GM12891 (cell line): ENCODE results near the gene RAB24.
A peak's percentile ranks its signal among the peaks of the same experiment; 100 is the strongest.

ENCODE experiments used
- DNase-seq: peaks from one replicate; pipeline ENCODE4 v3.0.0; 2011; ENCODE audit warnings: low spot score; ENCODE audit not compliant: insufficient read length
- FAIRE-seq: peaks from 2 replicates; lab custom pipeline; 2011; peaks lifted over from hg19 to GRCh38; lab: Jason Lieb, UNC
- PAX5 ChIP-seq: IDR thresholded peaks from 2 replicates; pipeline ENCODE4 v1.6.1; 2011; ENCODE audit warnings: low read length, moderate library complexity, mild to moderate bottlenecking; ENCODE audit not compliant: insufficient read depth, severe bottlenecking
- POLR2A ChIP-seq: IDR thresholded peaks from 2 replicates; pipeline ENCODE4 v1.6.1; 2011; ENCODE audit warnings: low read depth, low read length, control low read depth
- POLR2AphosphoS5 ChIP-seq: IDR thresholded peaks from 2 replicates; pipeline ENCODE4 v1.6.1; 2011; ENCODE audit warnings: low read depth, low read length, control low read depth
- POU2F2 ChIP-seq: IDR thresholded peaks from 2 replicates; pipeline ENCODE4 v1.6.1; 2011; ENCODE audit warnings: low read depth, mild to moderate bottlenecking, control low read depth, low read length, moderate library complexity
- SPI1 ChIP-seq: IDR thresholded peaks from 2 replicates; pipeline ENCODE4 v1.6.1; 2011; ENCODE audit warnings: low read depth, low read length, control low read depth
- TAF1 ChIP-seq: IDR thresholded peaks from 2 replicates; pipeline ENCODE4 v1.6.1; 2011; ENCODE audit warnings: low read depth, low read length, control low read depth

The RAB24 gene

DNA sequence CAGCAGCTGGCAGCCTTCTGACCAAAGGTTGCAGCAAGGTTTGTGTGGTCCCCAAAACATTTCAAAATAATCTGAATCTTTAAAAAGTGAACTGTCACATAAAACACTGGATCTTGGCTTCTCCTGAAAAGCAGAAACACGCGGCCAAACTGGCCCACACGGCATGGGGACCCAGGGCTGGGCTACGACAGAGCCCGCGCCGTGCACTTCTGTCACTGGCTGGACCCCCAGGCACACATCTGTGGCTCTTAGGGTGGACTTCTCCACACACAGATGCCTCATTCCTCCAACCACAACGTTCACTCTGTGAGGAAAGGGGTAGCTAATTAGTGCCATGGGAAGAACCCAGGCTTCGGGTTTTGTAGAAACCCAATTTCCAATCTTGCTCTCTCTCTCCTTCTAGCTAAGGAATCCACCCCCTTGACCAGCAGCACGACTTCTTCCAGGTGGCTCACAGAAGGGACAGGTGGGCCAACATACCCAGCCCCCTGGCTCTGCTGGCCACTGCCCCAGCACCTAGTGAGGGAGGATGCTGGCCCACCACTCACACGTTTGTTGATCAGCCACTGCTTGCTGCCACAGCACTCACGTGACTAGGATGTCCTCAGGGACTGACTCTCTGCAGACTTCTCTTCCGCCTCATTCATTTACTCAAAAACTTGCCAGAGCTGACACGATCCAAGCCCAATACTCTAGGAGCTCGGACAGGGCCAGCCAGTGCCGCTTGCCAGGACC, 30.1 kb upstream of the RAB24 start:
- DNase-seq (no peak), FAIRE-seq (no peak)
- TF ChIP-seq SPI1: no peak
- TF ChIP-seq POLR2AphosphoS5: no peak
- no peak for TF ChIP-seq TAF1
- no peak for TF ChIP-seq PAX5

DNA sequence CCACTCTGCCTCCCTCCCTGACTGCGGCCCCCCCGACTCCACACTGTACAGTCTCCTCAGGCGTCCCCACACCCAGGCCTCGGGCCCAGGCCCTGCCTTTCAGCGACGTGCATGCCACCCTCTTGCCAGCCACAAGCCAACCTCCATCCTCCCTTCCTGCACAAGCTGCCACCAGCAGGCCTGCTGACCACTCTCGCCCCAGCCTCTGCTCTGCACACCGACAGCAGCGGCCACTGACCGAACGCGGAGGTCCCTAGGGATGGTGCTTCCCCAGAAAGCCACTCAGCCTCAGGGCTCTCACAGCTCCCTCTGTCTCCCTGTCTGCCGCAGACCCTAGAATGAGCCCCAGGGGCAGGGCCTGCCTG, 29.4 kb upstream of the RAB24 start:
- FAIRE-seq: no peak
- DNase-seq: no peak
- TF ChIP-seq POLR2AphosphoS5 (no peak), TAF1 (no peak), POLR2A (no peak), SPI1 (no peak)

DNA sequence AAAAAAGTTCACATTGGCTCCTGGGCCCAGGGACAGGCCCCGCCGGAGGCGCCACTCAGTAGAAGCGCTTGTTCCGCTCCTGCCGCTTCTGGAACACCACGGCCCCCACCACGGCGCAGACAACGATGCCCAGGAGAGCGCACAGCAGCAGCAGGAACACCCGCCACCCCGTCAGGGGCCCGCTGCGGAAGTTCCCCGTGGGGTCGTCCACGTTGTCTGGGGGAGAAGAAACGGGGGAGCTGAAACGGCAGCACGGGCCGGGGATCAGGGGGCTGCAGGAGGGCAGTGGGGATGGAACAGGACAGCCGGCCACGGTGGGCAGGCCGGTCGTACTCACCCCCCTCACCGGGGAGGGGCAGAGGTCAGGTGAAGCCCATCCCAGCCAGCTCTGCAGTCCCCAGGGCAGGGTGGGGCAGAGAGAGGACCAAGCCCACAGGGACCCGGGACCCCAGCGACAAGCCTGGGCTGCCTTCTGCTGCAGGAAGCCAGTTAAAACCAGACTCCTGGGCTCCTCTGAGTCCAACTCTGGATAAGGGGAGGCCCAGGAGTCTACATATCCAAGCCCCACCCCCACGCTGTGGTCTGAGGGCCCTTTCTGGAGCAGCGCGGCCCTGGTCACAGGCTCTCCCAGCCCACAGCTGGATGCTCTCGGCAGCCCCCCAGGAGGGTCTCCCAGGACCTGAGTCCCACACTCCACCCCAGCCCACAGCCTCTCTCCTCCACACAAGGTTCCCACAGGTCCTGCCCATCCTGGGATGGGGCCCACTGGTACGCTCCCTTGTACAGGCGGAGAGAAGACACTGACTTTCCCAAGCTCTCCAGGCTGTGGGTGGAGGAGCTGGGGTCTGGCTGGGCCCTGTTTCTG, 28.7 kb upstream of the RAB24 start:
- TF ChIP-seq SPI1 (no peak), PAX5 (no peak), TAF1 (no peak), POU2F2 (no peak), POLR2A (no peak), POLR2AphosphoS5 (no peak)
- FAIRE-seq: no peak
- DNase-seq: no peak

DNA sequence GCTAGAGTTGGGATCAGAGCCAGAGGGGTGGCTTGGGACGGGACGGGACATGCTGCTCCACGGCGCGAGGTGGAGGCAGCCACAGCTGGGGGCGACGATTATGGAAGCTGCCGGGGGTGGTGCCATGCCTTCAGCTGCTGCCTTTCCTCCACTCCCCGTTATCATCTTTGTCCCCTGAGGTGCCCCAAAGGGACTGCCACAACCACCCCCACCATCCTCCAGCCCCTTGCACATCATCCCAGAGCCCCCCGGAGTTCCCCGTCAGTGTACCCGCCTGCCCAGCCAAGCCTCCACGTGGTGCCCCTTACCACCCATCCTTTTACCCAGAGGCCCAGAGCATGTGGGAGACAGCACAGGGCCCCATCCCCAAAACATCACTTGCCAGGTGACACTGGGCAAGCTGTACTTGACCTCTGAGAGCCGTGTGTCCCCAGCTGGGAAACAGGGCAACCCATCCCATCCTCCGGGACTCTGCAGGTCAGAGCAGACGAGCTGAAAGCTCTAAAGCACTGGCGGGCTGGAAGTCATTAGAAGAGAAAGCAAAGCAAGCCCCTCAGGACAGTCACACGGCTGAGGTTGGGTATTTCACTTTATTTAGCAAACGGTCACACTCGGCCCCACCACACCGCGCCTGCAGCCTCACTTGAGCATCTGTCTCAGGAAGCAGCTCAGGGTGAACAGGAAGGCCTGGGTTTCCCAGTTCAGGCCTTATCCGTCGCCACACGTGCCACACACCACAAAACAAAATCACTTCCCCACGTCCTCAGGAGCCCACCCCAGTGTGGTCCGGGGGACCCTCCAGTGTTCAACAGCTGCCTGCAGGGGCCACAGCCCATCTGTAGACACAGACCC, 27.7 kb upstream of the RAB24 start:
- FAIRE-seq (no peak), DNase-seq (no peak)
- TF ChIP-seq SPI1: no peak; the same call in 1 of the 2 replicates
- TF ChIP-seq POLR2AphosphoS5: 0 out of 2 replicates have a peak, but pooled peaks have one; percentile 2
- TF ChIP-seq PAX5: no peak

DNA sequence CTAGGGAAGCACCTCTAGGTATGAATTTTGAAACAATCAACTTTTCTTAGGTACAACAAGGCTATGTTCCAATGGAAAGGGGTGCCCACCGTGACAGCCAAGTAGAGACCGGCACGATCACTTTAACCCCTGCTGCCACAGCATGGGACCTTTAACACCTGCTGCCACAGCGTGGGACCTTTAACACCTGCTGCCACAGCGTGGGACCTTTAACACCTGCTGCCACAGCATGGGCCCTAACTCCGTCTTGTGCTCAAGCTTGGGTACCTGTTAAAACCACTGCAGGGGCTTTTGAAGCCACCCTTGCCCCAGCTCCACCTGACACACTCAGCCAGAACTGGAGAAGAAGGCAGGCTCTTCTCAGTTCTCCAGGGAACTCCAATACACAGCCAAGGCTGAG, 26.4 kb upstream of the RAB24 start:
- no peak for DNase-seq
- no peak for FAIRE-seq
- no peak for TF ChIP-seq POU2F2
- TF ChIP-seq POLR2A: 0 out of 2 replicates have a peak, but pooled peaks have one; percentile 40

DNA sequence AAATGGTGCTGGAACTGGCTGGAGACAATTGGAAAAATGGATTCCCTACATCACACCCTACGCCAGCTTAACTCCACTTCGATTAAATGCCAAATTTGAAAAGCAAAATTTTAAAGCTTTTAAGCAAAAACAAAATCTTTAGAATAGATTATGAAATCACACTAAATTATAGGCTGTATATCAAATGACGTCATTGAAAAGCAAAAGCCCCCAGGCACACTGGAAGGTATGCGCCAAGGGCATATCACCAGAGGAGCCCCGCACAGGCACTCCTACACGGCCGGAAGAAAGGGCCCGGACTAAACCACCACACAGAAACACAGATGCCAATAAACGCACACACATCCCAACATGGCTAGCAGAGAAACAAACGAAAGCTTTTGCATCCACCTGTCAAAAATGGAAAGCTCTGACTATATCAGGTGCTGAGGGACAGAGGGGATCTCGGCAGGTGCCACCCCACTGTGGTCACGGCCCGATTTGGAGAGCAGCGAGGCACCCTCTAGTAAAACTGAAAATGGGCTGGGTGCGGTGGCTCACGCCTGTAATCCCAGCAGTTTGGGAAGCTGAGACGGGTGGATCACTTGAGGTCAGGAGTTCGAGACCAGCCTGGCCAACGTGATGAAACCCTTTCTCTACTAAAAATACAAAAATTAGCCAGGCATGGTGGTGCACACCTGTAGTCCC, 25.2 kb upstream of the RAB24 start:
- FAIRE-seq (no peak), DNase-seq (no peak)
- TF ChIP-seq POU2F2 (no peak), SPI1 (no peak), POLR2AphosphoS5 (no peak), POLR2A (no peak)

DNA sequence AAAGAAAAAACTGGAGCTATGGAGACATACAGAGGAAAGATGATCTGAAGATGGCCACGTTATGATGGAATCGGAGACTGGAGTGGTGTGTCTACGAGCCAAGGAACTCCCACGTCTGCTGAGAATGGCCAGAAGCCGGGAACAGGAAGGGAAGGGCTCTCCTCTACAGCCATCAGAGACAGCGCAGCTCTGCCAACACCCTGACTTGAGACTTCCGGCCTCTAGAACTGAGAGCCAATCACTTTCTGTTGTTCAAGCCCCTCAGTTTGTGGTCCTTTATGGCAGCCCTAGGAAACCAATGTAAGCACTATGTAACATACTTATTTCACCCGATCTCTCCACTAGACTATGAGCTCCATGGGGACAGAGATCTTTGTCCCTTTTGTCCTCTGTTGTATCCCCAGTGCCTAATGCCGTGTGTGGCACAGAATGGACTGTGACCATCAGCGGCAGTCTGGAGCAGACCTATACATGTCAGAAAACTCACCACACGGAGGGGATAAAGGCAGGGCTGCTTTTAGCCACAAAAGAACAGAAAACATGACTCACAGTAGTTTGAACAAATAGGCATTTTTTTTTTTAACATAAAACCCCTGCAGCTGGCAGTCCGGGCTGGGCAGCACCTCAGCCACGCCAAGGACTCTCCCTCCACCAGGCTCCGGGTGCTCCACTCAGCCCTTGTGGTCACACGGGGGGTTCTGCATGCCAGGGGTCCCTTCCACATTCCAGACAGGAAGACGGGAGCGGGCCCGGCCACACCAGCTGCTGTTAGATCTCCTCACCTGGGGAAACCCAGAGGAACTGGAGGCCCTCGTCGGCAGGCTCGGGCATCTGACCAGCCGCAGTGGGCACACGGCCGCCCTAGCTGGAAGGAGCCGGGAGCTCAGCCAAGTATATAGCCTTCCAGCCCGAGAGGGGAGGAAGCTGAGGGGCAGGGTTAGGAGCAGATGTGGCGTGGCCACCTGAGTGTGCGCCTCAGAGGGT, 24.3 kb upstream of the RAB24 start:
- DNase-seq (no peak), FAIRE-seq (peak; percentile 81)
- no peak for TF ChIP-seq SPI1
- no peak for TF ChIP-seq POLR2AphosphoS5
- no peak for TF ChIP-seq POLR2A
- no peak for TF ChIP-seq TAF1
- TF ChIP-seq POU2F2: no peak
- no peak for TF ChIP-seq PAX5

DNA sequence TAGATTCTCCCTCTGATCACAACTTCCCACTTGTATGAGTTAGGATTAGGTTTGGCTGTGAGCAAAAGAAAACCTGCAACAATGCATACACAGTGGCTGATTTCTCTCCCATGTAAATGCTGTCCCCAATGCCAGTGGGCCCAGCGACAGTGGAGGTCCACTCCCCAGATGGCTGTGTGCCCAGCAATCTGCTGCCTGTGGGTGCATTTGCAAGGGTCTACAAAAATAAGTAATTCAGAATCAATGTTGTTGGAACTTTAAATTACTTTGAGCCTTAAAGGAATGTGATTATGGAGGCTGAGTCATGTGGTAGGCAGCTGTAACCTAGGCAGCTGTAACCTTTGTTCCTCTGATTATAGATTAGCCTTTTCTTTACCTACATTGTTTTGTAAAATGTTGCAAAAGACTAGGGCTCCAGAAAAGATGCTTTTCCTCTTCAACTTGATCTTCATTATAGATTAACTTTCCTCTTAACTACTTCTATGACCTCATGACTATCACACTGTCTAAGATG, 22.4 kb upstream of the RAB24 start:
- no peak for TF ChIP-seq POU2F2
- TF ChIP-seq POLR2AphosphoS5: no peak
- TF ChIP-seq PAX5: no peak
- no peak for TF ChIP-seq TAF1
- TF ChIP-seq SPI1: no peak
- TF ChIP-seq POLR2A: no peak
- DNase-seq (no peak), FAIRE-seq (no peak)
